ENCODE results near the gene LILRB3. TPM values are rescaled to one million over a fixed set of nuclear protein-coding genes. Genes with fewer than 3 reads are reported as not detected.

The LILRB3 gene
- total RNA-seq, 1 donor from 2014 or later: 61.5 TPM

GRCh38 chr19:54179921-54180461, 42.8 kb downstream of the LILRB3 start:
- no peak for DNase-seq
- Histone ChIP-seq H3K27me3 (no peaks in the 10 kb centered on the region), H3K36me3 (peaks cover 6% of the 10 kb centered on the region), H3K27ac (no peak overlapping the region), H3K4me3 (no peak overlapping the region), H3K4me1 (no peaks in the 10 kb centered on the region), H3K9me3 (no peaks in the 10 kb centered on the region)
- intact Hi-C loops (cut with DNase I): no loop called here
- peak; percentile 28 for ATAC-seq
- TF ChIP-seq CTCF (IDR thresholded peaks at IDR 0.05): no peak

GRCh38 chr19:54179262-54179852, 43.5 kb downstream of the LILRB3 start:
- H3K4me3 ChIP-seq: no peak overlapping the region
- DNase-seq (no peak), ATAC-seq (no peak)
- H3K27me3 ChIP-seq: no peaks in the 10 kb centered on the region
- H3K27ac ChIP-seq: no peak overlapping the region
- no peak for TF ChIP-seq CTCF (IDR thresholded peaks at IDR 0.05)
- H3K4me1 ChIP-seq: no peaks in the 10 kb centered on the region
- peaks cover 6% of the 10 kb centered on the region for H3K36me3 ChIP-seq
- intact Hi-C loops (cut with DNase I): no loop called here
- no peaks in the 10 kb centered on the region for H3K9me3 ChIP-seq

GRCh38 chr19:54178581-54179261, 44.1 kb downstream of the LILRB3 start:
- intact Hi-C loops (cut with DNase I): no loop called here
- ATAC-seq: peak; percentile 80
- no peak for TF ChIP-seq CTCF (IDR thresholded peaks at IDR 0.05)
- DNase-seq: no peak
- Histone ChIP-seq H3K4me3 (no peak overlapping the region), H3K27ac (no peak overlapping the region), H3K4me1 (no peaks in the 10 kb centered on the region), H3K9me3 (no peaks in the 10 kb centered on the region), H3K27me3 (no peaks in the 10 kb centered on the region), H3K36me3 (peaks cover 5% of the 10 kb centered on the region)

- TF ChIP-seq CTCF (IDR thresholded peaks at IDR 0.05): no peak
- no peak for ATAC-seq
- intact Hi-C loops (cut with DNase I): no loop called here
- Histone ChIP-seq H3K4me3 (no peak overlapping the region), H3K36me3 (no peaks in the 10 kb centered on the region), H3K27me3 (no peaks in the 10 kb centered on the region), H3K27ac (no peak overlapping the region), H3K9me3 (no peaks in the 10 kb centered on the region), H3K4me1 (no peaks in the 10 kb centered on the region)
- DNase-seq: no peak
These were observed 48.6 kb downstream of the LILRB3 start for GRCh38 chr19:54173951-54174834.

GRCh38 chr19:54173359-54173699, 49.5 kb downstream of the LILRB3 start:
- Histone ChIP-seq H3K27ac (no peak overlapping the region), H3K4me3 (no peak overlapping the region), H3K36me3 (no peaks in the 10 kb centered on the region), H3K27me3 (no peaks in the 10 kb centered on the region), H3K4me1 (peaks cover 1% of the 10 kb centered on the region), H3K9me3 (no peaks in the 10 kb centered on the region)
- intact Hi-C loops (cut with DNase I): no loop called here
- ATAC-seq (no peak), DNase-seq (no peak)
- no peak for TF ChIP-seq CTCF (IDR thresholded peaks at IDR 0.05)
